Astrocyte (in vitro differentiated cells and primary cell): Measurements from ENCODE around the gene PLCXD3. TPM values are rescaled to one million over a fixed set of nuclear protein-coding genes. Genes with fewer than 3 reads are reported as not detected.

ENCODE experiments used
- DNase-seq: peaks from one replicate; pipeline ENCODE4 v3.0.0-alpha.2; 2010; ENCODE audit warnings: low read depth
- FAIRE-seq: peaks from 2 replicates; lab custom pipeline; 2011; peaks lifted over from hg19 to GRCh38; lab: Jason Lieb, UNC
- H2AFZ ChIP-seq: 2 replicates; pipeline ENCODE4 v1.6.0; 2012; ENCODE audit warnings: low read depth, low read length, inconsistent platforms
- H3K27ac ChIP-seq: 2 replicates; pipeline ENCODE4 v1.5.1; 2011; ENCODE audit warnings: low read depth, low read length, inconsistent platforms
- H3K27me3 ChIP-seq: 2 replicates; pipeline ENCODE4 v1.6.0; 2011; ENCODE audit warnings: low read length, inconsistent platforms; ENCODE audit not compliant: insufficient read depth
- H3K36me3 ChIP-seq: 2 replicates; pipeline ENCODE4 v1.5.1; 2011; ENCODE audit warnings: low read length, inconsistent platforms; ENCODE audit not compliant: insufficient read depth
- H3K4me1 ChIP-seq: 2 replicates; pipeline ENCODE4 v1.5.1; 2011; ENCODE audit warnings: low read length, inconsistent platforms; ENCODE audit not compliant: insufficient read depth
- H3K4me2 ChIP-seq: 2 replicates; pipeline ENCODE4 v1.6.0; 2012; ENCODE audit warnings: low read length, inconsistent platforms
- H3K4me3 ChIP-seq: 2 replicates; pipeline ENCODE4 v1.5.1; 2011; ENCODE audit warnings: low read depth, mild to moderate bottlenecking, low read length, inconsistent platforms; ENCODE audit not compliant: insufficient read depth
- H3K79me2 ChIP-seq: 2 replicates; pipeline ENCODE4 v1.6.0; 2012; ENCODE audit warnings: mild to moderate bottlenecking, low read length, inconsistent platforms; ENCODE audit not compliant: insufficient read depth
- H3K9ac ChIP-seq: 2 replicates; pipeline ENCODE4 v1.6.0; 2012; ENCODE audit warnings: mild to moderate bottlenecking, low read length, inconsistent platforms
- H3K9me3 ChIP-seq: 2 replicates; pipeline ENCODE4 v1.5.1; 2012; ENCODE audit warnings: low read depth, mild to moderate bottlenecking, low read length, inconsistent platforms; ENCODE audit not compliant: insufficient read depth
- H4K20me1 ChIP-seq: 2 replicates; pipeline ENCODE4 v1.6.0; 2012; ENCODE audit warnings: low read length, inconsistent platforms; ENCODE audit not compliant: insufficient read depth
- H3K27ac Mint-ChIP-seq: one replicate; pipeline ENCODE4 v1.8.0; 2021; ENCODE audit warnings: mild to moderate bottlenecking, mixed read lengths; ENCODE audit not compliant: unreplicated experiment
- H3K27me3 Mint-ChIP-seq: one replicate; pipeline ENCODE4 v1.8.0; 2021; ENCODE audit warnings: low read depth, mixed read lengths; ENCODE audit not compliant: unreplicated experiment
- H3K36me3 Mint-ChIP-seq: one replicate; pipeline ENCODE4 v1.8.0; 2021; ENCODE audit warnings: low read depth, mixed read lengths; ENCODE audit not compliant: unreplicated experiment
- H3K4me1 Mint-ChIP-seq: one replicate; pipeline ENCODE4 v1.8.0; 2021; ENCODE audit warnings: low read depth, mixed read lengths; ENCODE audit not compliant: unreplicated experiment
- H3K4me3 Mint-ChIP-seq: one replicate; pipeline ENCODE4 v1.8.0; 2021; ENCODE audit warnings: mild to moderate bottlenecking, moderate library complexity, mixed read lengths; ENCODE audit not compliant: unreplicated experiment
- H3K9me3 Mint-ChIP-seq: one replicate; pipeline ENCODE4 v1.8.0; 2021; ENCODE audit warnings: mild to moderate bottlenecking, mixed read lengths; ENCODE audit not compliant: unreplicated experiment
- CTCF ChIP-seq: IDR thresholded peaks from 2 replicates; pipeline ENCODE4 v1.5.1; 2011; ENCODE audit warnings: low read depth, mild to moderate bottlenecking, inconsistent platforms, low read length, moderate library complexity; ENCODE audit not compliant: insufficient read depth
- EZH2 ChIP-seq: IDR thresholded peaks from 2 replicates; pipeline ENCODE4 v1.6.1; 2012; ENCODE audit warnings: mild to moderate bottlenecking, low read length, inconsistent platforms; ENCODE audit not compliant: insufficient read depth
- total RNA-seq: library from RNA; stranded (reverse); gene quantifications from 2 replicates; pipeline ENCODE4 v1.2.1, GENCODE V29; 2021

PLCXD3 gene
- total RNA-seq, 1 donor from 2014 or later, result 1.6 TPM

DNA sequence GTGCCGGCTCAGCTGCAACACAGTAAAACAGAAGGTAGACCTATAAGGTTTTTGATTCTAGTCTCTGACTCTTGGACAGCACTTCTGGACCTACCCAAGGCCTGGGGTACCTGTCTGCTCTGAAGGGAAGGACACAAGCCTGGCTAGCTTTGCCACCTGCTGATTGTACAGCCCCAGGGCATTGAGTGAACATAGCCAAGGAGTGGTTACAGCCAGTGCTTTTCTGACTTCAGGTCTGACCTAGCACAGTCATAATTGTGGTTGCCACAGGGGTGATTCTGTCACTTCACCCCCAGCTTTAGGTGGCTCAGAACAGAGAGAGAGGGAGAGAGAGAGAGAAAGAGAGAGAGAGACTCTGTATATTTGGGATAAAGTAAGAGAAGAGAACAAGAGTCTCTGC, 118.4 kb downstream of the PLCXD3 start:
- Histone ChIP-seq H3K79me2 (no peaks in the 10 kb centered on the region), H3K27ac (no peak overlapping the region), H2AFZ (no peak overlapping the region), H3K36me3 (no peaks in the 10 kb centered on the region), H4K20me1 (no peaks in the 10 kb centered on the region), H3K4me3 (no peak overlapping the region), H3K4me2 (no peak overlapping the region), H3K4me1 (no peaks in the 10 kb centered on the region), H3K9me3 (no peaks in the 10 kb centered on the region), H3K9ac (no peak overlapping the region), H3K27me3 (no peaks in the 10 kb centered on the region)
- Mint-ChIP-seq H3K4me3 (no peak overlapping the region), H3K27ac (no peak overlapping the region), H3K4me1 (peaks cover 4% of the 10 kb centered on the region), H3K36me3 (no peaks in the 10 kb centered on the region), H3K9me3 (peaks cover 4% of the 10 kb centered on the region), H3K27me3 (peaks cover 2% of the 10 kb centered on the region)
- no peak for DNase-seq
- TF ChIP-seq EZH2, result no peak
- FAIRE-seq, result no peak

- H2AFZ ChIP-seq, result no peak overlapping the region
- H3K27me3 ChIP-seq, result no peaks in the 10 kb centered on the region
- Mint-ChIP-seq H3K36me3 (no peaks in the 10 kb centered on the region), H3K27me3 (no peaks in the 10 kb centered on the region), H3K27ac (no peak overlapping the region), H3K4me3 (no peak overlapping the region), H3K9me3 (no peaks in the 10 kb centered on the region), H3K4me1 (peaks cover 6% of the 10 kb centered on the region)
- no peak overlapping the region for H3K27ac ChIP-seq
- no peak overlapping the region for H3K4me2 ChIP-seq
- no peak for FAIRE-seq
- H3K79me2 ChIP-seq, result no peaks in the 10 kb centered on the region
- H3K9ac ChIP-seq, result no peak overlapping the region
- no peaks in the 10 kb centered on the region for H4K20me1 ChIP-seq
- H3K4me1 ChIP-seq, result no peaks in the 10 kb centered on the region
- no peaks in the 10 kb centered on the region for H3K9me3 ChIP-seq
- no peak overlapping the region for H3K4me3 ChIP-seq
- TF ChIP-seq CTCF (no peak), EZH2 (no peak)
- no peak for DNase-seq
- H3K36me3 ChIP-seq, result no peaks in the 10 kb centered on the region
These were observed 135.8 kb downstream of the PLCXD3 start for GRCh38 chr5:41374631-41375030.

GRCh38 chr5:41373230-41373629, 137.2 kb downstream of the PLCXD3 start:
- FAIRE-seq (no peak), DNase-seq (no peak)
- no peak overlapping the region for H2AFZ ChIP-seq
- H3K4me1 Mint-ChIP-seq, result peaks cover 6% of the 10 kb centered on the region
- H3K9me3 ChIP-seq, result no peaks in the 10 kb centered on the region
- no peaks in the 10 kb centered on the region for H3K27me3 ChIP-seq
- H3K4me2 ChIP-seq, result no peak overlapping the region
- no peaks in the 10 kb centered on the region for H3K36me3 ChIP-seq
- no peak overlapping the region for H3K4me3 Mint-ChIP-seq
- no peak overlapping the region for H3K4me3 ChIP-seq
- no peak overlapping the region for H3K9ac ChIP-seq
- no peaks in the 10 kb centered on the region for H3K27me3 Mint-ChIP-seq
- no peaks in the 10 kb centered on the region for H3K9me3 Mint-ChIP-seq
- no peaks in the 10 kb centered on the region for H4K20me1 ChIP-seq
- H3K36me3 Mint-ChIP-seq, result no peaks in the 10 kb centered on the region
- no peak overlapping the region for H3K27ac Mint-ChIP-seq
- no peaks in the 10 kb centered on the region for H3K79me2 ChIP-seq
- no peak overlapping the region for H3K27ac ChIP-seq
- TF ChIP-seq CTCF (no peak), EZH2 (no peak)
- H3K4me1 ChIP-seq, result no peaks in the 10 kb centered on the region
